H1 (cell line): ENCODE results near the gene PRG2. TPM values are rescaled to one million over a fixed set of nuclear protein-coding genes. Genes with fewer than 3 reads are reported as not detected.

ENCODE experiments used
- CTCF ChIA-PET: fragments of 300-600 bp; sonication (Branson Sonifier 250); formaldehyde crosslinking; loops from one replicate; lab custom pipeline; 2021; ENCODE audit not compliant: partially characterized antibody; lab: Charles Lee
- POLR2A ChIA-PET: fragments of 300-600 bp; sonication (Branson Sonifier 250); formaldehyde crosslinking; loops from one replicate; lab custom pipeline; 2021; ENCODE audit warnings: inconsistent platforms; ENCODE audit not compliant: partially characterized antibody; lab: Charles Lee
- DNase-seq, 2 experiments: peaks; one replicate each; pipeline versions ENCODE4 v3.0.0 to v3.0.0-alpha.2; 2010 to 2022; ENCODE audit warnings: low spot score in 2 of 2, low read depth in 1 of 2, mixed read lengths in 1 of 2
- FAIRE-seq: peaks from 2 replicates; lab custom pipeline; 2011; peaks lifted over from hg19 to GRCh38; lab: Jason Lieb, UNC
- H2AFZ ChIP-seq: 2 replicates; pipeline ENCODE4 v1.8.1; 2012; ENCODE audit warnings: low read length, inconsistent platforms
- H2AK5ac ChIP-seq: 2 replicates; pipeline ENCODE4 v1.6.1; 2013; ENCODE audit warnings: low read depth, low read length
- H2BK120ac ChIP-seq: replicated peaks from 2 replicates; pipeline ENCODE3; 2013; ENCODE audit warnings: low read depth, low read length, inconsistent platforms
- H2BK12ac ChIP-seq: 2 replicates; pipeline ENCODE4 v1.6.1; 2013; ENCODE audit warnings: low read depth, low read length
- H2BK15ac ChIP-seq: 2 replicates; pipeline ENCODE4 v1.6.1; 2013; ENCODE audit warnings: low read length
- H2BK20ac ChIP-seq: 2 replicates; pipeline ENCODE4 v1.6.1; 2013; ENCODE audit warnings: low read length
- H2BK5ac ChIP-seq: 2 replicates; pipeline ENCODE4 v1.6.1; 2013; ENCODE audit warnings: low read depth, low read length
- H3K14ac ChIP-seq: 2 replicates; pipeline ENCODE4 v1.6.1; 2013; ENCODE audit warnings: inconsistent platforms; ENCODE audit not compliant: insufficient read length
- H3K18ac ChIP-seq: 2 replicates; pipeline ENCODE4 v1.6.1; 2013; ENCODE audit warnings: low read length; ENCODE audit errors: extremely low read depth
- H3K23ac ChIP-seq: 2 replicates; pipeline ENCODE4 v1.6.1; 2013; ENCODE audit warnings: inconsistent platforms; ENCODE audit not compliant: insufficient read length
- H3K23me2 ChIP-seq: 2 replicates; pipeline ENCODE4 v1.6.1; 2013; ENCODE audit warnings: low read depth, low read length
- H3K27ac ChIP-seq: 2 replicates; pipeline ENCODE4 v1.6.1; 2011; ENCODE audit warnings: low read depth, low read length, inconsistent platforms
- H3K27me3 ChIP-seq, 4 experiments: replicated peaks in 1 of 4; 1 replicate in 1 of 4; 2 replicates in 3 of 4; pipeline versions ENCODE4 v1.6.1 to v1.8.1; 2011 to 2013; ENCODE audit warnings: low read length in 3 of 4, mild to moderate bottlenecking in 3 of 4, inconsistent platforms in 2 of 4, mixed read lengths in 2 of 4, moderate library complexity in 1 of 4; ENCODE audit not compliant: control insufficient read depth in 3 of 4, insufficient read depth in 3 of 4; ENCODE audit errors: extremely low read depth in 1 of 4
- H3K36me3 ChIP-seq, 4 experiments: 2 replicates each; pipeline versions ENCODE4 v1.6.1 to v1.8.1; 2011 to 2013; ENCODE audit warnings: mild to moderate bottlenecking in 4 of 4, low read length in 3 of 4, moderate library complexity in 2 of 4, control low read depth in 1 of 4, inconsistent platforms in 1 of 4; ENCODE audit not compliant: insufficient read depth in 4 of 4, control insufficient read depth in 2 of 4
- H3K4ac ChIP-seq: replicated peaks from 2 replicates; pipeline ENCODE3; 2013; ENCODE audit warnings: low read length, low read depth, mixed read lengths, inconsistent platforms; ENCODE audit not compliant: insufficient read length
- H3K4me1 ChIP-seq, 4 experiments: replicated peaks in 1 of 4; 1 replicate in 1 of 4; 2 replicates in 3 of 4; pipeline versions ENCODE4 v1.6.1 to v1.8.1; 2011 to 2013; ENCODE audit warnings: low read length in 3 of 4, inconsistent platforms in 2 of 4, mixed read lengths in 1 of 4; ENCODE audit not compliant: insufficient read depth in 4 of 4, control insufficient read depth in 3 of 4
- H3K4me2 ChIP-seq, 2 experiments: 2 replicates each; pipeline versions ENCODE4 v1.6.1 to v1.8.1; 2011 to 2013; ENCODE audit warnings: low read depth in 2 of 2, low read length in 2 of 2, control low read depth in 1 of 2, inconsistent platforms in 1 of 2, mild to moderate bottlenecking in 1 of 2; ENCODE audit not compliant: insufficient read depth in 1 of 2
- H3K4me3 ChIP-seq, 4 experiments: fragments of 200-600, 300-600 bp in 1 of 4; sonication (generic), shearing (Covaris generic), sonication (Bioruptor Twin) in 1 of 4; 2 replicates each; pipeline versions ENCODE4 v1.5.1 to v1.8.1; 2011 to 2016; ENCODE audit warnings: low read length in 4 of 4, low read depth in 3 of 4, control low read depth in 2 of 4, inconsistent platforms in 2 of 4, mild to moderate bottlenecking in 2 of 4, mixed read lengths in 1 of 4, moderate library complexity in 1 of 4; ENCODE audit not compliant: insufficient read depth in 2 of 4; ENCODE audit errors: extremely low read depth in 1 of 4
- H3K56ac ChIP-seq: replicated peaks from 2 replicates; pipeline ENCODE3; 2013; ENCODE audit warnings: low read depth, mild to moderate bottlenecking, mixed read lengths, low read length, inconsistent platforms; ENCODE audit not compliant: insufficient read length
- H3K79me1 ChIP-seq: 2 replicates; pipeline ENCODE4 v1.6.1; 2013; ENCODE audit warnings: low read depth, low read length, control low read depth
- H3K79me2 ChIP-seq, 2 experiments: 2 replicates each; pipeline versions ENCODE4 v1.6.1 to v1.8.1; 2012 to 2013; ENCODE audit warnings: low read length in 2 of 2, mild to moderate bottlenecking in 2 of 2, inconsistent platforms in 1 of 2; ENCODE audit not compliant: insufficient read depth in 2 of 2, control insufficient read depth in 1 of 2
- H3K9ac ChIP-seq, 4 experiments: replicated peaks in 1 of 4; 1 replicate in 1 of 4; 2 replicates in 3 of 4; pipeline versions ENCODE4 v1.6.1 to v1.8.1; 2011 to 2013; ENCODE audit warnings: low read depth in 3 of 4, low read length in 3 of 4, control low read depth in 2 of 4, mild to moderate bottlenecking in 2 of 4, moderate library complexity in 2 of 4, inconsistent platforms in 1 of 4; ENCODE audit errors: extremely low read depth in 1 of 4
- H3K9me3 ChIP-seq, 2 experiments: 2 replicates each; pipeline versions ENCODE4 v1.6.1 to v1.8.1; 2012 to 2013; ENCODE audit warnings: mild to moderate bottlenecking in 2 of 2, moderate library complexity in 2 of 2, control low read depth in 1 of 2, inconsistent platforms in 1 of 2, low read depth in 1 of 2, low read length in 1 of 2, mixed read lengths in 1 of 2; ENCODE audit not compliant: insufficient read depth in 2 of 2
- H4K20me1 ChIP-seq, 2 experiments: replicated peaks in 1 of 2; 2 replicates each; pipeline versions ENCODE3 to v1.8.1; 2011 to 2013; ENCODE audit warnings: inconsistent platforms in 2 of 2, low read length in 2 of 2, mild to moderate bottlenecking in 1 of 2; ENCODE audit not compliant: insufficient read depth in 2 of 2, control insufficient read depth in 1 of 2
- H4K5ac ChIP-seq: 2 replicates; pipeline ENCODE4 v1.6.1; 2013; ENCODE audit warnings: low read length, low read depth, mixed read lengths, inconsistent platforms; ENCODE audit not compliant: insufficient read length
- H4K8ac ChIP-seq: 2 replicates; pipeline ENCODE4 v1.8.0; 2013; ENCODE audit warnings: mild to moderate bottlenecking, moderate library complexity, low read length, inconsistent platforms; ENCODE audit not compliant: insufficient read depth; ENCODE audit errors: extremely low read depth
- H4K91ac ChIP-seq: replicated peaks from 2 replicates; pipeline ENCODE3; 2013; ENCODE audit warnings: low read length, mixed read lengths, inconsistent platforms; ENCODE audit not compliant: insufficient read length
- GTF2F1 ChIP-seq: IDR thresholded peaks from 2 replicates; pipeline ENCODE4 v1.6.1; 2012; ENCODE audit warnings: low read depth, low read length, improper control_type of control experiment, borderline replicate concordance
- WGBS, 2 experiments: shearing (Covaris generic) in 1 of 2; methylation state at CpG; one replicate each; pipeline versions ENCODE4 v1.1.6 to v1.1.7; 2013 to 2015; ENCODE audit warnings: low lambda C conversion rate in 2 of 2, mixed read lengths in 2 of 2, inconsistent platforms in 1 of 2, low coverage in 1 of 2, missing lambda C conversion rate in 1 of 2; ENCODE audit not compliant: insufficient replicate concordance in 2 of 2, insufficient coverage in 1 of 2, insufficient read length in 1 of 2; ENCODE audit errors: extremely low coverage in 1 of 2, missing lambda C conversion rate in 1 of 2; 5-methylcytosine and 5-hydroxymethylcytosine counted together
- polyA plus RNA-seq, 7 experiments: library from polyadenylated mRNA; depleted of rRNA in 3 of 7; stranded (reverse) in 5 of 7; unstranded in 2 of 7; fragments of >200 nt in 5 of 7; fragments of 200-250 nt in 2 of 7; gene quantifications; 1 replicate in 5 of 7; 2 replicates in 1 of 7; 4 replicates in 1 of 7; pipeline versions ENCODE4 v1.2.1 to v1.2.3, GENCODE V29; 2011 to 2013; ENCODE audit warnings: missing spikeins in 2 of 7, mixed read lengths in 2 of 7
- total RNA-seq: library from RNA; stranded (reverse); fragmentation: NEBNext Ultra II Directional; extraction: Animal tissue kit (Norgen Biotek cat#: 25700); gene quantifications from 2 replicates; pipeline ENCODE4 v1.2.1, GENCODE V29; 2021

Gene PRG2
- total and polyA plus RNA-seq, 2 of the 8 experiments (the other 6 are each of a cell fraction or from before 2014, with no cell fraction given): 0.32 TPM; not detected in 1

DNA sequence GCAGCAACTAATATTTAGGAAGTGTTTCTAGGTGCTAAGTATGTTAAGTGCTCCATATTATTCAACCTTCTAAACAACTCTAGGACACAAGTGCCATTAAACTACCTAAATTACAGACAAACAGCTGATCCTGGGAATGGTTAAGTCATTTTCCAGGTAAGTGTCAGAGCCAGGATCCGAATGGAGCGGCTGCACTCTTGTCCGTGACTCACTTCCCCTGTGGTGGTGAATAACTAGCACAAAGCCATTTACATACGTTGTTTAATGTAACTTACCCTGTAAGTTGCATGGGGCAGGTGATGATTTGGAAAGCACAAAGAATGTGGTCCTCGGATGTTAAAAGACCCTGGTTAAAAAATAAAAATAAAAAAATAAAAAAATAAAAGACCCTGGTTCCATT, 8.8 kb upstream of the PRG2 start:
- no peak overlapping the region for H4K8ac ChIP-seq

More for the DNA sequence above, 8.8 kb upstream of the PRG2 start:
- Histone ChIP-seq H3K27ac (no peak overlapping the region), H2AFZ (no peak overlapping the region), H3K4ac (no peak overlapping the region), H3K23me2 (no peaks in the 10 kb centered on the region), H4K5ac (no peak overlapping the region), H3K27me3 (no peaks in the 10 kb centered on the region; a peak in 2 of 7 replicates), H3K14ac (no peak overlapping the region), H2BK15ac (no peak overlapping the region), H4K20me1 (no peaks in the 10 kb centered on the region), H3K79me2 (no peaks in the 10 kb centered on the region), H3K4me3 (no peak overlapping the region), H3K36me3 (no peaks in the 10 kb centered on the region), H2BK120ac (no peak overlapping the region), H3K4me1 (no peaks in the 10 kb centered on the region), H2BK5ac (no peak overlapping the region), H3K4me2 (no peak overlapping the region), H2BK12ac (no peak overlapping the region), H3K56ac (no peak overlapping the region), H3K9ac (no peak overlapping the region), H3K18ac (no peak overlapping the region), H4K91ac (no peak overlapping the region), H2BK20ac (no peak overlapping the region), H3K23ac (no peak overlapping the region), H3K9me3 (no peaks in the 10 kb centered on the region), H2AK5ac (no peak overlapping the region), H3K79me1 (no peaks in the 10 kb centered on the region)
- DNase-seq (no peak), FAIRE-seq (no peak)
- WGBS, 2 experiments: 83% methylated on average over 5 of the region's 5 CpGs; no CpG with 5 or more reads in 1 of the 2 experiments
- ChIA-PET POLR2A (interaction anchor here (1.2 kb wide), 1 partner anchor 60 kb away, joined by 3 read pairs; no protein-coding TSS in a partner anchor), CTCF (interaction anchor here (0.9 to 1.1 kb wide), 5 partner anchors 46 to 158 kb away, joined by 3 to 4 read pairs (median 3); no protein-coding TSS in a partner anchor)
- no peak for TF ChIP-seq GTF2F1
